Measurements from ENCODE around the gene ANGPTL5.
"Not testable (repeated sequence)": the region's sequence is repeated elsewhere in the genome, so short reads cannot be mapped to it uniquely, and the experiment has no call there.

Gene ANGPTL5

DNA sequence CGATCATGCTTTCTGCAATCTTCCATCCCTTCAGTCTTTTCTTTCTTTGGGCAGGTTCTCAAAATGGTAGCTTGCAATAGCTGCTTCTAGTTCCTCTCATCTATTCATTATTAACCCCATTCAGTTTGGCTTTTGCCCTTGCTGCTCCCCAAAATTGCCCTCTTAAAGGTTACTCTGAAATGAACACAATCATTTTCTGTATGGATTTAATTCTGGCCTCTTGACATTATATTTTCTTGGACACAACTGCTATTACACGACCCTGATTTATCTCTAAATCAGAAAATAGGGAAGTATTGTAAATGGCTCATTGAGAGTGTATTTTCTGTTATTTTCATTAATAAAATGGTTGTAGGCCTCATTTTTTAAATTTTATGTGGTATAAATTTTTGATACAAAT lies at the start of gene ANGPTL5:
TSS of gene ANGPTL5 (minus strand) at position 101 of the 400 bp plus-strand sequence. CDS start 8,613 bp downstream, outside the sequence.
- DNase-seq = no peak

DNA sequence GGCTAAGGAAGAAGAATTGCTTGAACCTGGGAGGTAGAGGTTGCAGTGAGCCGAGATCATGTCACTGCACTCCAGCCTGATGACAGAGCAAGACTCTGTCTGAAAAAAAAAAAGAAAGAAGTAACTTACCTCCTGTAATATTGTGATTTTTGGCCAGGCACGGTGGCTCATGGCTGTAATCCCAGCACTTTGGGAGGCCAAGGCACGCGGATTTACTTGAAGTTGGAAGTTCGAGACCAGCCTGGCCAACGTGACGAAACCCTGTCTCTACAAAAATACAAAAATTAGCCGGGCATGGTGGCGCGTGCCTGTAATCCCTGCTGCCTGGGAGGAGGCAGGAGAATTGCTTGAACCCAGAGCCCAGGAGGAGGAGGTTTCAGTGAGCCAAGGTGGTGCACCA lies 47.9 kb upstream of the ANGPTL5 start:
- DNase-seq = not testable (repeated sequence)

DNA sequence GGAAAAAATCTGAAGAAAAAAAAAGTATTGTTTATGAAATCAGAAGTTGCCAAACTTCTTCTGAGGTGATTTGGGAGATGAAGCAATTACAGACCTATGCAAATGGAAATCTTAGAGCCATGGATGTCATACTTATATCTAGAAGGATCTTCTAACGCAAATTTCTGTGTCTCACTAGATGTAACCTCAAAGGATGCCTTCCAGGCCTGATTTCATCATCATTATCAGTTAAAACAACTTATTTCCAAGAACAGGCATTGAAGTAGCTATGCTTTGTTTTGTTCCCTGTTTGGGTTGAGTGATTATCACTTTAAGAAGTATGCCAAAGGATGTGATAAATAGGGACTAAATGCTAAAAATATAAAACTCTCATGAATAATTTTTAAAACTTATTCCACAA lies 43.9 kb upstream of the ANGPTL5 start:
- DNase-seq = no peak

DNA sequence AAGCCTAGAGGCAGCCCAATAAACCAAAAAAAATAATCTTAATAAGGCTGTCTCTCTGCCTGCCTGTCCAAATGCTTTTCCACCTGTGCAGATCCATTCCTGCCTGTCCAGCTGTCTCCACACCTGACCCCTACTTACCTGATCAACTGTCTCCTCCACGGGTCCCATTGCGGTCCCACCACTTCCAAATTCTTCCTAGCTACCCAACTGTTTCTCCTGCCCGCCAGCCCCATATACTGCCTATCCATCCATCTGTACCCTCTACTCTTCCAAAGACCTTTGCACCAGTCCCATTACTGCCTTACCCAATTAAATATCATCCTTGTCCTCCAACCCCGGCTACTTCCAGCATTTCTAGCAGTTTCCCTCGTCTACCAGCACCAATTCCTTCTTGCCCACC lies 39.4 kb upstream of the ANGPTL5 start:
- no peak for DNase-seq

DNA sequence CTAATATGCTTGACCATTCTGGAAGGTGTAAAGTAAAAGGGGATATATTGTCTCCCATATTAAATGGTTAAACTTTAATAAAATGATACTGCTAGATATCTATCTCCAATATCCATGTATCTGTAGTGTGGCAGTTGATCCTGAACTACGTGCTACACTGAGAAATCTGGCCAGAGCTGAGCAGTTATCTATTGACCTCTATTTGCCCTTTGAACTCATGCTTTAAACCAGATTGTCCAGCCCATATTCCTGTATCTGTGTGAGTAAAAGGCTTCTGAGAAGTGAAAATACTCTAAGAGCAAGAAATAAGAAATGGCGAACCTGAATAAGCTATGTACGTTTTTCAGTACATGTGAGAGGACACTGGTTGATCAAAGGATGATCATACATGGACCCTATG lies 39.0 kb upstream of the ANGPTL5 start:
- DNase-seq = no peak

DNA sequence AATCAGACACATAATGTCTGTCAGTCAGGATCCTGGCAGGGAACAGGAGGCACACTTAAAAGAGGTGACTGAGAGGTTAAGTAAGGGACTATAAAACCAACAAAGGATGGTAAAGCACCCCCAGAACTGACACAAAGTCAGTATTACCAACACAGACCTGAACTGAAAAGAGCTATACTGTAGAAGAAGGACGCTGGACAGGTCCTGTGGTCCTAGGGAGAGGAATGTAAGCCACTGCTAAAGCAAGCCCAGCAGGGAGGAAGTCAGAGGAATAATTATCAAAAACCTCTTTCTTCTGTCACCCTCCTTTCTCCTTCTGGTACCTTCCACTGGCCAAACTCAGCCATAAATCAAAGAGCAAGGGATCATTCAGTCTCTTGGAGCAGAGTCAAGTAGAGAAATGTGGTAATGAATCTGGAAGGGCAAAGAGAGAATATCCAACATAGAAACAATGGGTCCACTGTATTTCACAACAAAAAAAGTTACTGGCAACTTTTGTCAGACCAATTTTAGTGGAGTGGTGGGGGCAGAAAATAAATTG lies 33.4 kb upstream of the ANGPTL5 start:
- DNase-seq = no peak

DNA sequence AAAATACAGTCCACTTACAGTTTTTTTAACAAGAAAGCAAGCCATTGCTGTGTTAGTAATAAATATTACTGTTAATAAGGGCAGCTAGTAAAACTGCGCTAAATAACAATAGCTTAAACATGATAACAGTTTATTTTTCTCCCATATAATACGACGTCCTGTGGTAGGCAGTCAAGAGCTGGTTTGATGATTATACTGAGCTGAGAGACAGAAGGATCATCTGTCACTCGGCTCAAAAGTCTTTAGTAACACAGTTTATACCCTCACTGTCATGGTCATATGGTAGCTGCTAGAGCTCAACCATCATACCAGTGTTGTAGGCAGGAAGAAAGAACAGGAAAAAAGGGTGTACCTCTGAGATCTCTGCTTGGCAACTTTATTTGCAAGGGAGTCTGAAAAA lies 29.1 kb upstream of the ANGPTL5 start:
- no peak for DNase-seq

DNA sequence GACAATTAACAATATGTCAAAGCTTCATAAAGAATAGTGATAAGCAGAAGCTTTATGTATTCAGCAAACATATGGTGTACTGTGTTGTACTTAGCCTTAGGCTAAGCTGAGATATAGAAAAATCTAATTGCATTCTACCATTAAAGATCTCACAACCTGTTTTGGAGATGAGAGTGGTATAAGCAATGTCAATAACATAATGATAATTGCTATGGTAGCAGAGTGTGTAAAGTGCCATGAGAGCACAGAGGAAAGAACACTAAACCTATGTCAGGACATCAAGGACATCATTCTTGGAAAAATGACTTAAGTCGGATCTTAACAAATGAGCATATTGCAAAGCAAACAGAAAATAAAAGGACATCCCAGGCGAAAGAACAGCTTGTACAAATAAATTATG lies 28.6 kb upstream of the ANGPTL5 start:
- DNase-seq = no peak

DNA sequence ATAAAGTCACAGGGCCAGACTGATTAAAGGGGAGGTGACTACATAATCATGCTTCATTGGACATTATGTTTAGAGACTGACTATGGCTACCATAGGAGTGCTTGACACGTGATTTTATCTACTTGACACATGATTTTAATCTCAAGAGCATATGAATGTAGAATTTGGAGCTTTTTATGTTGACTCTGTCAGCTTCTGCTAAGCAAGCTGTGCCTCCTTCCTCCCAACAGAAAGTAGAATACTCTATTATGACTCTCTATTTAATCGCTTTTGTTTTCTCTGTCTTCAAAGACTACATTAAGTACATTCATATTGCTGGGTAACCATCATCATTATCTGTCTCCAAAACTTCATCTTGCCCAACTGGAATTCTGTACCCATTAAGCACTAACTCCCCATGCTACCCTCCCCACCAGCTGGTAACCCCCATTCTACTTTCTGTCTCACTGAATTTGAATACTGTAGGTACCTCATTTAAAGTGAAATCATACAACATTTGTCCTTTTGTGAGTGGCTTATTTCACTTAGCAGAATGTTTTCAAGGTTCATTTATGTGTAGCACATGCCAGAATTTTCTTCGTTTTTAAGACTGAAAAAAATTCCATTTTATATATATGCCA lies 24.7 kb upstream of the ANGPTL5 start:
- DNase-seq = no peak

DNA sequence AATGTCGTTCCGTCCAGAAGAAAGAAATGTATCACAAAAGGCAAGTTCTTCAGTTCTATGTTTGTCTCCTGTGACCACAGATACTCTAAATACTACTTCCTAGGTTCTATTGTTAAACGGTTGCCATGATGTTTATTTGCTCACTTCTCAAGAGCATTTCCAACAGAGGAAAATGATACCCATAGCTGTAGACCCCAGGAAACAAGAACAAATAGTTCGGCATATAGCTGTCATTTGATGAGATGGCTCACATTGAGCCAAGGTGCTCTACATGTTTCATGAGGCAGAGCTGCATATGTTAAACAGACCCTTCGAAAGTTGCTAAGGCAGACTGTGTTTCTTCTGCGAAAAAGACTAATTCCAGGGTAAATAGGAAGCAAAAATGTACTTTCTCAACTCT lies 15.4 kb upstream of the ANGPTL5 start:
- no peak for DNase-seq

DNA sequence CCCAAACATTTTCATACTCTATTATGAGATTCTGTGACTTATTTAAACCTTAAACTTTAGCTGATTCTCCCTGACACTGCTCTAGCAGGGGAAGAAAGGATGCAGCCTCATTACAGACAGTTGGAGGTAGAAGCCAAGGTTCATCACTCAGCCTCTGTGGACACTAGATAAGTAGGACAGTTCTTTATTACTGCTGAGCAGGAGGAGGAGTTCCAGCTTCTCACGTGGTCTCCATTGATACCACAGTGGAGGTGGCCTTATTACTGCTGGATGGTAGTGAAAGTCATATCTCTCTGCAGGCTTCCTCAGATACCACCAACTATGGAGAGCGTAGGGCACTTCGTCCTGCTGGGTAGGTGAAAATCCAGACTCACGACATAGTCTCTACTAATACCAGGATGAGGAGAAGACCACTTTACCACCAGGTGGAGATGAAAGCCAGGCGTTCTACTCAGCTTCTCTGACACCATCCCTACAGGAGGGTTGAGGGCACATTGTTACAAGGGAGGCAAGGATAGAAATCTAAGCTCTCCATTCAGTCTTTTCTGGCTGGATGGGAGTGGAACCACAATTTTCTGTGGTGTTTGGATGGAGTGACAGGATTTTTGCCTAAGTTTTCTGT lies 13.1 kb upstream of the ANGPTL5 start:
- DNase-seq = no peak

DNA sequence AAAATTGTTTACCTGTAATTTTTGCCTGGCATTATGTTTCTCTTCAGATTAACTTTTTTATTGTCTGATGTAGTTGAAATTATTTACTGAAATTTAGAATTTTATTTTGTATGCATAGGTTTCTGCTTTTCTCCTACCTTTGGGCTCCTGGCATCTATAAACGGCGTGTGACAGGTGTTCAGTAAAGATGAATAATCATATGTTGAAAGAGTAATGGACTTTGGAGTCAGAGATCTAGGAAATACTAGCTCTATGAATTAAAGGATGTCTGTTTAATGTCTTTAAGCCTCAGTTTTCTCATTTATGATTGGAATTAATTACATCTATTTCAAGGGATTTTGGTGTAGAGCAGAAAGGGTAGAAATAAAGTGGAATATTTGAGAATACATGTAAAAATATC lies 7.2 kb upstream of the ANGPTL5 start:
- DNase-seq = no peak

DNA sequence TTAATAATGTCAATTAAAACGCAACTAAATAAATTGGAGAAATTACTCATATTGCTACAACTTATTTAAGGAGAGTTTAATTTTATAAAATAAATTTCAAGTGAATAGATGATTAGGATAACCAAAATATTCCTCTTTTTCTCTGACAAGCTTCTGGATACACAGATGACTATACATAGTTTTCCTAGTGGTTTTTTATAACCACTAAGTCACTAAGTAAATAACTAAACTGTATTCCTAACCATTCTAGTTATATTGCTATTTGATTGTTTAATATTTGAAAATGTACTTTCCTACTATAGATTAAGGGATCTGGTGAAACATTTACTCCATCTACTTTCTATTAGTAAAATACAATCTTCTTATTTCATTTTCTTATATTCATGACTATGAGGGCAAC lies 4.7 kb upstream of the ANGPTL5 start:
- no peak for DNase-seq

DNA sequence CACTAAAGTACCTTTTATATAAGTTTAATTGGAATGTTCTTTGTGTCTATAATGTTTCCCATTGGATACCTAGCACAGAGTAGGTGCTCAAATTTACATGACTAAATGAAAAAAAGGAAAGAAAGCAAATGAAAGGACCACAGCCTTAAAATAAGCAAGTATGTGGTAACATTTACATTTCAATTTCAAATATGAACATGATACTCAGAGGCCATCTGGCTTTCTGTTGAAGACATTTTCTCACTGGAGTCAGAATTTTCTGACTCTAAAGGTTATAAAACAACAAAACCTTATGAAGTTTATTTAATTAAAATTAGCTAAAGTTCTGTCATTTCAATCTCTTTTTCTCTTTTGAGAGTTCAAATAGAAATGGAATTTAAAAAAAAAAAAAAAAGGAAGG lies 904 bp upstream of the ANGPTL5 start:
- no peak for DNase-seq

DNA sequence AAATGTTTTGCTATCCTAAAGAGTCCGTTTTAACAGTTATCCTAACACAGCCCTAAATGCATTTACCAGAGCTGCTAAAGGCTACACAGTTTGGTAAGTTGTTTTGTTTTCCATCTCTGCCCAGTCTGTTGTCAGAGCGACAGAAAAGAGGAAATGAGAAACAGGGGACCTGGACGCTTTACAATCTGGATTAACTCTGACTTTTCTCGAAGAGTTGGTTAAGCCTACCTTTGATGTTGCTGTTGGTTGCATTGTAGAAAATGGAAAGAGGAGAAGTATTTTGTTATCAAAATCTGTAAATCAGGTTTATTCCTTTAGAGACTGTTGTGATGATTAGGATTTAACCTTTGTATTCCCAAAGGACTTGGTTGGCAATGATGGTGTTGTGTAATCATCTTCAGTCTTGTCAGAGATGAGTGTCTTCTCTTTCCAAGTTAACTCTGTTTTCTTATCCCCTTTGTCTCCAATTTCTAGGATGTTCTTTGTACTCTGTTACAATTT lies 481 bp downstream of the ANGPTL5 start:
- DNase-seq = no peak

DNA sequence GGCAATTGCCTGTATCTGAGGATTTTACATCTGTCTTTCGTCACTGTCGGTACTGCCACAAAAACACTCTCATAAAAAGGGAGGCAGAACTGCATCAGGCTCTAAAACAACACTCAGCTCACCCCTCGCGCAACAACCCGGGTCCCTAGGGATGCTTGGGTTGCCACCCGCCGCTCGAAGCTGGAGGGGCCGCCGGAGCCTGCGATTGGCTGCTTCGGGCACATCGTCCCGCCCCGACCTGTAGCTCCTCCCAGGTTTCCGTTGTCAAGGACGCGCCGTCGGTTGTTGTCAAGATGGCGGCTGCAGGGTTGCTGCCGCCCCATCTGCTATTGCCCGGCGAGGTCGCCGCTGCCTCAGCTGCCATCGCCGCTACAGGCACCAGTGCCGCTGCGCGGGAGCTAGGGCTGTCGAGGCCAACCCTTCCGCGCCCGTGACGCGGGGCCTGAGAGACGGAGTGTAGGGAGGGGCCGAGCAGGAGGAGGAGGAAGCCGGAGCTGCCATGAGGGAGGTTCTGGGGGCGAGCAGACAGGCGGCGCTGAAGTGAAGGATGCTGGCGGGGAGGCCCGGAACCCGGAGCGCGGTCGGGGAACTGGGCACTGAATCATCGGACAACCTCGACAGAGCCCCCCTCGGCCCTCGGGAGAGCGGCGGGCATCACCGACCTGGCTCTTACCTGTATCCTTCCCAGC lies 1.4 kb downstream of the ANGPTL5 start, which contains the start of gene CEP126:
TSS of gene CEP126 (plus strand) at position 273 of the 689 bp plus-strand sequence. CDS start at position 548, 275 bp downstream.
- peak; percentile 93 to 95 for DNase-seq

DNA sequence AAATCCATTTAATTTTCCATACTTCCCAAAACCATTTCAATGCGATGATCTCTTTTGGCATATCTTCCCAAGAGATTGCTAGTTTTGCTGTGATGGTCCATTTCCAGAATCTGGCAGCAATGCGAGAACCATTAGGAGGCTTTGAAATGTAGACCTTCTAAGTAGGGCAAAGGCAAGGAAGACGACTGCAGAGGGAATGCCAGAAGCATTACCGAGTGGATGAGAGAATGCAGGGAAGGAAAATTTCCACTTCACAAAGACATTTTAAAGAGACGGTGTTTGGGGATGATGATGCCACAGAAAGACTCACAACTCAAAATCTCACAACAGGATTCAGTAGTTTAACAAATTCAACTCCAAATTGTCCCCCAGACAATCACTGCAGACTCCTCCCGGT lies 2.0 kb downstream of the ANGPTL5 start:
- DNase-seq = no peak

DNA sequence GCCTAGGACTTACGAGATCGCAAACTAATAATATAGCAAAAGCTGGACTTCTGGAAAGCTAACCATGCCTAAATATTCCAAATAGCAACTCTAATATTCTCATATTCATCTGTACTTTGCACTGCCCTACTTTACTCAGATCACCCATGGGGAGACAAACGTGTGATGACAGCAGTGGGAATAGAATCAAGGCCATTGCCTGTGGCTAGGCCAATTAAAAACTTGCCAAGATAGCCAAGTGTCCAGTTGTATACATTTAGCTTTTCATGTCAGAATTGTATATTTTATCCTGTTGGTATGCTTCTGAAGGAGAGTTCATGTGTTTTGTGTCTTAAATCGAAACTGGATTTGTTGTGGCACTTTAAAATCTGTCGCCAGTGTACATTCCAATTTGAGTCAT lies 2.7 kb downstream of the ANGPTL5 start:
- DNase-seq = no peak

DNA sequence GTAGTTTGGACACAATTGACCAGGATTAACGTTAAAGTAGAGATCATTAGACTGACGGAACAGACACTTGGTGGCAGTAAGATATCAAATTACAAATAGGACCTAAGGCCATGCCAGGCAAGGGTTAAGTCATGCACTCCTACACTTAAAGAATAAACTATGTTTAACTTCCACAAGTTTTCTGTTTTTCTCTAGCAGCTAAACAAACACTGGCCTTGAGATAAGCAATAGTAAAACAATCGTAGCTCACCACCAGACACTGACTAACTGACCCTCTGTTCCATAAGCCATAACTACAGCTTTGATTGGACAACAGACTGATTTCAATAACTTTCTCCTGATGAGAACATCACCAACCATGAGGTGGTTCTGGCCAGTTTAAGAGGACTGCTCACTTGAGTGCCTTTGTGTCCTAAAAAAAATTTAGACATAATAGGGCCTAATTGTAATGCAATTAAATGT lies 3.5 kb downstream of the ANGPTL5 start:
- no peak for DNase-seq

DNA sequence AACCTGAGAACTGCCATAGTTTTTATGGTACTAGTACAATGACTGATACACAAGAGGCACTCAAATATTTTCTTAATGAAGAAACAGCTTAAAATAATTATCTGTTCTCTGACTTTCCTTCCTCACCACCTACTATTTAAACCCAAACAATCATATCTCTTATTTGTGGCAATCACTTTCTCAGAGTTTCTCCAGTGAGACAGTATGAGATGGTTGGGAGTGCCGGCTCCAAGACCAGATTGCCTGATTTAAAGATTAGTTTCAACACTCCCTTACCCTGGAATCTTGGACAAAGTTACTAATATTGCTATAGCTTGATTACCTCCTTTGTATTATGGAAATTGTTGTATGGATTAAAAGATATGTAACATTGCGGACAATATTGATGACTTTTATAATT lies 7.2 kb downstream of the ANGPTL5 start:
- DNase-seq = no peak

DNA sequence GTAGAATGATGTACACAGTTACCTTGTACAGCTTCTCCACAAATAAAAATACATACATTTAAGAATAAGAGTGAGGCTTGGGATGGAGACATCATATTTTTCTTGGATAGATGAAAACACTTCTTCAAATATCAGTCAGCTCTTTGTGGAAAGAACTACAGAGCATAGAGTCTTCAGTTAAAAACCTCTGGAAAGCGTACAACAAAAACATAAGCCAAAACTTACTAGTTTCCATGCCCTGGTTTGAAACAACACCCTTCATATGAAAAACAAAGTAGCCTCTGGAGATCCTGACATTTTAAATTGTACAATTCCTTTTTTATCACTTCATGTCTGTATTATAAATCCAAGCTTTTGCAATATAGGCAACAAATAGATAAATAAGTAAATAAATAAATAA lies 8.5 kb downstream of the ANGPTL5 start:
- DNase-seq = no peak

DNA sequence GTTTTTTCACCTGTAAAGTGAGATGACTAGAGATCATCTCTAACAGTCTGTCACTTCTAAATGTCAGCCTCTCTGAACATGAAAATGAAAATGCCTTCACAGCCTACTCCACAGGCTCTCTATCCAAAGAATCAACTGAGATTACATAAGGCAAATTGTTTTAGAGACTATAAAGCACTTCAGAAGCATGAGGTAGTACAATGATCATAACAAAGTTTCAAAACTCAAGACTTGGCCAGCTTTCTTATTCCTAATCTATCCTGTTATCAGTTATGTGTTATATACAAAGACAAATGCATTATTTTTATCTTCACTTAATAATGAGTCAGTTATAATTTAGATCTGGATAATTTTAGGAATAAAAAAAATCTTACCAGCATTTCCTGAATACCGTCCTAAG lies 21.8 kb downstream of the ANGPTL5 start:
- DNase-seq = no peak

DNA sequence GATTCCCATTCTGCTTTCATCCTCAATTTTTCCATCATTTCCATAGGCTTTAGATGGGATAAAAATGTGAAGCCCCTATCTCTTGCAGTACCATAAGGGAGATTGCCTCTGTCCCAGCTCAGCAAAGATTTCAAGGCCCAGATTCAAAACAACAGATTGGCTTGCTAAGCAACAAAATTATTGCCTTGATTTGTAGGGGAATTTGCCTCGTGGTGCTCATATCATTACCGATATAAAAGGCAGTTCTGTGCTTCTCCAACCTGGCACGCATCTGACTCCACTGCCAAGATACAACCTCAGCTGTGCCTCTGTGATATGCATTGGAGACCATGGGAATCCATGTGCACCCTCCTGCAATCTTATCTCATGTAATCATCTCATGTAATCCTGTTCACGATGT lies 26.6 kb downstream of the ANGPTL5 start:
- DNase-seq = no peak

DNA sequence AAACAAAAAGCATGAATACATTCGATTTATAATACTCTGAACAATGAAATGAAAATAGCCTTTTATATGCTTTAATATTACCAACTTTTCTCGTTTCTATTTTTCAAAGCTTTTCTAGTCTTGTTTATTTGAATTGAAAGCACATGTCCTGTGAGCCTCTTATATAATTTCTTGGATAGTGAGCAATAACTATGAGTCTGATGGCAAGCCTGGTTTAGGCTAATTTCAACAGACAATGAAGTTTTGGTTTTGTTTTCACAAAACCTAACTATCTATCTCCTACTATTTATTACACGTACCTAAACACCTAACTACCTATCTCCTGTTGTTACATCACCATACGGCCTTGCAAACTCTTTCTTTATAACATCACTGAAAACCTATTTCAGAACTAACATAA lies 30.7 kb downstream of the ANGPTL5 start:
- DNase-seq = no peak
